NT2/D1 (cell line): ENCODE measurements around the gene RPLP1.

ENCODE experiments used
- SUZ12 ChIP-seq: IDR thresholded peaks from 2 replicates; pipeline ENCODE4 v1.6.1; 2011; ENCODE audit not compliant: insufficient read length, insufficient read depth; ENCODE audit errors: extremely low read depth
- YY1 ChIP-seq: IDR thresholded peaks from 2 replicates; pipeline ENCODE4 v1.6.1; 2011; ENCODE audit not compliant: insufficient read length, insufficient read depth
- ZNF274 ChIP-seq: IDR thresholded peaks from 2 replicates; pipeline ENCODE4 v1.6.1; 2011; ENCODE audit warnings: mild to moderate bottlenecking, low read depth, low read length

DNA sequence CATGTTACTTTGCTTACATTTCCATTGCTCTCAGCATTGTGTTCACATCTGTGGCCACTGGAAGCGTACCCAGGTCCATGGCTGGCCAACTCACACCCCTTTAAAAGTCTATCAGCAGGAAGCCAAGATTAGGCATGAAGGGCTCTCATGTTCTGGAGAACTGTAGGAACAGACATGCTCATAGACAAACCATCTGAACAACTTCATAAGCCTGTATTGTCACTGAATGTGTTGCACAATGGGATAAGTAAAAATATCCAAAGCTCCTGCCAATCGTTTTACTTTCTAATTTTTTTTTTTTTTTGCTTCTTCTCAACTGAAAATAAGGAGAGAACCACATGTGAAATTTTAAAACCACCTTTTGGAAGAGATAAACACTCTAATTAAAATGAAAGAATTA lies 6.4 kb downstream of the RPLP1 start:
- TF ChIP-seq ZNF274, result no peak
- TF ChIP-seq SUZ12, result no peak
- TF ChIP-seq YY1, result no peak
